CD4-positive, alpha-beta T cell (primary cell): ENCODE data around the gene SAMD4A. TPM values are rescaled to one million over a fixed set of nuclear protein-coding genes. Genes with fewer than 3 reads are reported as not detected.

ENCODE experiments used
- ATAC-seq: fragments of 200-7000 bp; cut with Tn5 transposase; one replicate; pipeline ENCODE4 v1.10.0; 2022; ENCODE audit warnings: mild to moderate bottlenecking; ENCODE audit not compliant: poor library complexity
- CTCF ChIA-PET: fragments of 350-600 bp; sonication (Branson Sonifier 250); formaldehyde crosslinking; loops from one replicate; lab custom pipeline; 2021; ENCODE audit warnings: antibody characterized with exemption, inconsistent platforms; lab: Charles Lee
- POLR2A ChIA-PET: fragments of 350-600 bp; sonication (Branson Sonifier 250); formaldehyde crosslinking; loops from one replicate; lab custom pipeline; 2021; ENCODE audit warnings: antibody characterized with exemption, inconsistent platforms; lab: Charles Lee
- DNase-seq, 14 experiments: peaks; one replicate each; pipeline ENCODE4 v3.0.0-alpha.2; 2013 to 2020; ENCODE audit warnings: mixed read lengths in 2 of 14
- H3K27ac ChIP-seq, 2 donors: one replicate each; pipeline versions ENCODE4 v1.5.1 to v1.7.0; 2013; ENCODE audit warnings: low read length in 2 of 2, low read depth in 1 of 2, mild to moderate bottlenecking in 1 of 2
- H3K27me3 ChIP-seq, 2 experiments: 1 replicate in 1 of 2; 2 replicates in 1 of 2; pipeline versions ENCODE4 v1.6.1 to v1.7.0; 2013; ENCODE audit warnings: low read length in 2 of 2, control low read depth in 1 of 2, mild to moderate bottlenecking in 1 of 2, moderate library complexity in 1 of 2; ENCODE audit not compliant: insufficient read depth in 2 of 2, control insufficient read depth in 1 of 2
- H3K36me3 ChIP-seq: one replicate; pipeline ENCODE4 v1.6.1; 2013; ENCODE audit warnings: low read length, control low read depth; ENCODE audit not compliant: insufficient read depth
- H3K4me1 ChIP-seq: one replicate; pipeline ENCODE4 v1.6.1; 2013; ENCODE audit warnings: low read length, control low read depth; ENCODE audit not compliant: insufficient read depth
- H3K4me3 ChIP-seq: one replicate; pipeline ENCODE4 v1.5.1; 2013; ENCODE audit warnings: mild to moderate bottlenecking, low read length, moderate library complexity
- H3K9me3 ChIP-seq, 2 experiments: 1 replicate in 1 of 2; 2 replicates in 1 of 2; pipeline versions ENCODE4 v1.6.1 to v1.7.0; 2013; ENCODE audit warnings: low read length in 2 of 2, mild to moderate bottlenecking in 2 of 2, control low read depth in 1 of 2, moderate library complexity in 1 of 2; ENCODE audit not compliant: control insufficient read depth in 1 of 2, insufficient read depth in 1 of 2
- H3K27ac Mint-ChIP-seq: one replicate; pipeline ENCODE4 v1.8.0; 2020; ENCODE audit warnings: mixed read lengths
- H3K27me3 Mint-ChIP-seq: one replicate; pipeline ENCODE4 v1.8.0; 2021; ENCODE audit warnings: mixed read lengths
- H3K36me3 Mint-ChIP-seq: one replicate; pipeline ENCODE4 v1.8.0; 2021; ENCODE audit warnings: low read depth, mixed read lengths
- H3K4me1 Mint-ChIP-seq: one replicate; pipeline ENCODE4 v1.8.0; 2021; ENCODE audit warnings: low read depth, mixed read lengths
- H3K4me3 Mint-ChIP-seq: one replicate; pipeline ENCODE4 v1.8.0; 2020; ENCODE audit warnings: mild to moderate bottlenecking, mixed read lengths
- H3K9me3 Mint-ChIP-seq: one replicate; pipeline ENCODE4 v1.8.0; 2020; ENCODE audit warnings: mixed read lengths
- intact Hi-C, 2 experiments: fragments of 100-400 bp; cut with DNase I in 1 of 2; cut with micrococcal nuclease in 1 of 2; formaldehyde crosslinking; loops; one replicate each; pipeline versions ENCODE4 v1.15.1 to v1.9.0; 2023 to 2025; cut with DNase I, micrococcal nuclease
- total RNA-seq, 174 experiments: library from RNA in 2 of 174; stranded (reverse) in 2 of 174; gene quantifications; one replicate each; pipeline ENCODE4 v1.2.3 and lab custom pipeline; 2021 to 2026
- TF ChIP-seq, protein P1 (sequence below): fragments of 200-600 bp; IDR thresholded peaks from one replicate; pipeline ENCODE4 v1.8.0; 2022; ENCODE audit warnings: antibody characterized with exemption, mild to moderate bottlenecking

Gene SAMD4A
- total RNA-seq, 2 experiments from 2014 or later: 1.9 to 2.3 TPM

DNA sequence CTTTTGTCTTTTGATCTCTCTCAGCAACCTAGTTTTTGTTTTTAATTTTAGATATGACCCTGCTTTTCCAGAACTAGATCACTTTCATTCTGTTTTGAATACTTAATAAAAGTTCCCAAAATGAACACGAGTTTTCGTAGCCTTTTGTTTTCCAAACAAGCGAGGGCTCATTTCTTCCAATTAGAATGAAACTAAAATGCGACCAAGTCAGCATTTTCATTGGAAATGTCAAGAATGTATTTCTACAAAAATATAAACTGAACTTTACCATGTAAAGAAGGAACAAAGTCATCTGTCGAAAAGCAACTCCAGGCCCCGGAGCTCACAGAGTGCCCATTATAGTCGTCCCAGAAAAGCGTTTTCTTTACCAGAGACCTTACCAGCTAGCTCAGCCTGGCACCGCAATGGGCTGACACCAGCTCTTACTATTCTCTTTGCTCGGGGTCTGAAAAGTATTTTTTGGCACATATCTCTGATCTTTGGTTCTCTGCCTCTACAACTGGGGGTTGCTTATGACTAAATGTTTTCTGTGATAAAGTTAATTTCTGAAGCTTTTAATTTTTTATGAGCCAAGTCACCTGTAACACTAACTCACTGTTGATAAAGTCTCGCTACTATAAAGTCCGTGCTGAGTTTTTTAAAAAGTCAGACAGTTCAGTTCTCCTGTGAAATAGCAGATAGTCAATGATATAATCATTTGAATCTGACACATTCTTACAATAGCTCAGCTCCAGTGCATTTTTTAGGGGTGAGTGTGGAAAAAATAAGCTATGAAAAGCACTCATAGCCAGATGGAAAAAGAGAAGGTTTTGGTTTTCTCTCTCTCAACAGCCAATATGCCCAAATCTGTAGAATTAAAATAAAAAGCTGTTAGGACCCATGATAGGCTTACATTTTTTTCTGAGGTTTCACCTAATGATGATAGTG is 43.4 kb downstream of the SAMD4A start:
- ATAC-seq: no peak
- H3K9me3 ChIP-seq: no peaks in the 10 kb centered on the region
- intact Hi-C loops: no loop called here
- H3K9me3 Mint-ChIP-seq: no peaks in the 10 kb centered on the region
- H3K4me3 ChIP-seq: no peak overlapping the region
- TF ChIP-seq, protein P1, sequence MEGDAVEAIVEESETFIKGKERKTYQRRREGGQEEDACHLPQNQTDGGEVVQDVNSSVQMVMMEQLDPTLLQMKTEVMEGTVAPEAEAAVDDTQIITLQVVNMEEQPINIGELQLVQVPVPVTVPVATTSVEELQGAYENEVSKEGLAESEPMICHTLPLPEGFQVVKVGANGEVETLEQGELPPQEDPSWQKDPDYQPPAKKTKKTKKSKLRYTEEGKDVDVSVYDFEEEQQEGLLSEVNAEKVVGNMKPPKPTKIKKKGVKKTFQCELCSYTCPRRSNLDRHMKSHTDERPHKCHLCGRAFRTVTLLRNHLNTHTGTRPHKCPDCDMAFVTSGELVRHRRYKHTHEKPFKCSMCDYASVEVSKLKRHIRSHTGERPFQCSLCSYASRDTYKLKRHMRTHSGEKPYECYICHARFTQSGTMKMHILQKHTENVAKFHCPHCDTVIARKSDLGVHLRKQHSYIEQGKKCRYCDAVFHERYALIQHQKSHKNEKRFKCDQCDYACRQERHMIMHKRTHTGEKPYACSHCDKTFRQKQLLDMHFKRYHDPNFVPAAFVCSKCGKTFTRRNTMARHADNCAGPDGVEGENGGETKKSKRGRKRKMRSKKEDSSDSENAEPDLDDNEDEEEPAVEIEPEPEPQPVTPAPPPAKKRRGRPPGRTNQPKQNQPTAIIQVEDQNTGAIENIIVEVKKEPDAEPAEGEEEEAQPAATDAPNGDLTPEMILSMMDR: no peak
- ChIA-PET CTCF (no interaction called here), POLR2A (no interaction called here)
- no peaks in the 10 kb centered on the region for H3K36me3 ChIP-seq
- H3K4me1 Mint-ChIP-seq: no peaks in the 10 kb centered on the region
- no peak overlapping the region for H3K27ac Mint-ChIP-seq
- H3K27me3 ChIP-seq: no peaks in the 10 kb centered on the region
- peak overlapping the region; percentile 4 for H3K4me3 Mint-ChIP-seq
- H3K27ac ChIP-seq: no peak overlapping the region
- no peaks in the 10 kb centered on the region for H3K4me1 ChIP-seq
- H3K36me3 Mint-ChIP-seq: no peaks in the 10 kb centered on the region
- DNase-seq: no peak
- H3K27me3 Mint-ChIP-seq: peaks cover 4% of the 10 kb centered on the region

DNA sequence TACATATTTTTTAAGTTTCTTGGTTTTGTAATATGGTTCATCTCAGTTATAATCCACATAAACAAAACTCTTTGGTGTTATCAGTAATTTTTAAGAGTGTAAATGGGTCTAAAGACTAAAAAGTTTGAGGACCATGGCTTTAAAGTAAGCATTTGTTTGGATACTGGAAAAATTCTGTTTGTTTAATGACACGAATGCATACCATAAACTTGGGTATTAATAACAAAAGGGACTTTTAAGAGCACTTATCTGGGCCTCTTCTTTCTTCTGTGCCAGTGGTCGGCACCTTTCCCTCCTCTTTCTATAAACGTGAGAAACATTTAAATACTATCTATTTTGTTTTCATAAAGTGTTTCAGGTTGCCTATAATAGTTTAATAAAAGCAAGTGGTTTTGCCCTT is 47.4 kb downstream of the SAMD4A start:
- no peaks in the 10 kb centered on the region for H3K4me1 Mint-ChIP-seq
- ChIA-PET CTCF (no interaction called here), POLR2A (no interaction called here)
- no peak overlapping the region for H3K27ac Mint-ChIP-seq
- H3K9me3 ChIP-seq: no peaks in the 10 kb centered on the region
- ATAC-seq (no peak), DNase-seq (no peak)
- H3K4me1 ChIP-seq: no peaks in the 10 kb centered on the region
- no peaks in the 10 kb centered on the region for H3K27me3 ChIP-seq
- H3K27ac ChIP-seq: no peak overlapping the region
- intact Hi-C loops: no loop called here
- H3K4me3 ChIP-seq: no peak overlapping the region
- TF ChIP-seq, protein P1: no peak
- no peaks in the 10 kb centered on the region for H3K27me3 Mint-ChIP-seq
- no peak overlapping the region for H3K4me3 Mint-ChIP-seq
- H3K9me3 Mint-ChIP-seq: no peaks in the 10 kb centered on the region
- H3K36me3 ChIP-seq: no peaks in the 10 kb centered on the region
- H3K36me3 Mint-ChIP-seq: no peaks in the 10 kb centered on the region

DNA sequence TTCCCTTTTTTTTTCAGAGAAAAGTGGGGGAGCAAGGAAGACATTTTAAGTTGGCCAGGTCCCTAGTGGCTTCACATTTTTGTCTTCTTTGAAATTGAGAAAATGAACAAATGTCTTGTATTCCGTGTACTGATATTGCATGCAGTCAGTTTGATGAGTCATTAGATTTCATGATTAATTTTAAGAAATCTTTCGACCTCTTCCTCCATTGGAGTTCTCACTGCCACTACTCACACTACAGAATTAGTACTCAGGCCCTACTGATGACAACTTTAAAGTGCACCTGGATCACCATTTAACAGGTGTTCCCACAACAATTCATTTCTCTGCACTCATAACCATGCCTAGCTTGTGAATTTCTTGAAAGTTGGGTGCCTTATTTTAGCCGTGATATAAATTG is 50.5 kb downstream of the SAMD4A start:
- POLR2A ChIA-PET: interaction anchor here (0.6 to 0.9 kb wide), 2 partner anchors 10 to 114 kb away, joined by 3 to 4 read pairs; no protein-coding TSS in a partner anchor
- no peak for DNase-seq

More for the DNA sequence above, 50.5 kb downstream of the SAMD4A start:
- intact Hi-C loops: no loop called here
- Histone ChIP-seq H3K4me1 (peaks cover 1% of the 10 kb centered on the region), H3K4me3 (no peak overlapping the region), H3K27ac (no peak overlapping the region), H3K9me3 (no peaks in the 10 kb centered on the region), H3K36me3 (no peaks in the 10 kb centered on the region), H3K27me3 (no peaks in the 10 kb centered on the region)
- Mint-ChIP-seq H3K27me3 (no peaks in the 10 kb centered on the region), H3K27ac (no peak overlapping the region), H3K4me3 (no peak overlapping the region), H3K36me3 (no peaks in the 10 kb centered on the region), H3K4me1 (no peaks in the 10 kb centered on the region), H3K9me3 (no peaks in the 10 kb centered on the region)
- no peak for ATAC-seq
- TF ChIP-seq, protein P1: no peak
- CTCF ChIA-PET: no interaction called here
